H1 (cell line): ENCODE measurements around the gene NUP50. TPM values are rescaled to one million over a fixed set of nuclear protein-coding genes. Genes with fewer than 3 reads are reported as not detected.

Experiments
- CTCF ChIA-PET: fragments of 300-600 bp; sonication (Branson Sonifier 250); formaldehyde crosslinking; loops from one replicate; lab custom pipeline; 2021; ENCODE audit not compliant: partially characterized antibody; lab: Charles Lee
- POLR2A ChIA-PET: fragments of 300-600 bp; sonication (Branson Sonifier 250); formaldehyde crosslinking; loops from one replicate; lab custom pipeline; 2021; ENCODE audit warnings: inconsistent platforms; ENCODE audit not compliant: partially characterized antibody; lab: Charles Lee
- DNase-seq, 2 experiments: peaks; one replicate each; pipeline versions ENCODE4 v3.0.0 to v3.0.0-alpha.2; 2010 to 2022; ENCODE audit warnings: low spot score in 2 of 2, low read depth in 1 of 2, mixed read lengths in 1 of 2
- FAIRE-seq: peaks from 2 replicates; lab custom pipeline; 2011; peaks lifted over from hg19 to GRCh38; lab: Jason Lieb, UNC
- H2AFZ ChIP-seq: 2 replicates; pipeline ENCODE4 v1.8.1; 2012; ENCODE audit warnings: low read length, inconsistent platforms
- H2AK5ac ChIP-seq: 2 replicates; pipeline ENCODE4 v1.6.1; 2013; ENCODE audit warnings: low read depth, low read length
- H2BK120ac ChIP-seq: replicated peaks from 2 replicates; pipeline ENCODE3; 2013; ENCODE audit warnings: low read depth, low read length, inconsistent platforms
- H2BK12ac ChIP-seq: 2 replicates; pipeline ENCODE4 v1.6.1; 2013; ENCODE audit warnings: low read depth, low read length
- H2BK15ac ChIP-seq: 2 replicates; pipeline ENCODE4 v1.6.1; 2013; ENCODE audit warnings: low read length
- H2BK20ac ChIP-seq: 2 replicates; pipeline ENCODE4 v1.6.1; 2013; ENCODE audit warnings: low read length
- H2BK5ac ChIP-seq: 2 replicates; pipeline ENCODE4 v1.6.1; 2013; ENCODE audit warnings: low read depth, low read length
- H3K14ac ChIP-seq: 2 replicates; pipeline ENCODE4 v1.6.1; 2013; ENCODE audit warnings: inconsistent platforms; ENCODE audit not compliant: insufficient read length
- H3K18ac ChIP-seq: 2 replicates; pipeline ENCODE4 v1.6.1; 2013; ENCODE audit warnings: low read length; ENCODE audit errors: extremely low read depth
- H3K23ac ChIP-seq: 2 replicates; pipeline ENCODE4 v1.6.1; 2013; ENCODE audit warnings: inconsistent platforms; ENCODE audit not compliant: insufficient read length
- H3K23me2 ChIP-seq: 2 replicates; pipeline ENCODE4 v1.6.1; 2013; ENCODE audit warnings: low read depth, low read length
- H3K27ac ChIP-seq: 2 replicates; pipeline ENCODE4 v1.6.1; 2011; ENCODE audit warnings: low read depth, low read length, inconsistent platforms
- H3K27me3 ChIP-seq, 4 experiments: replicated peaks in 1 of 4; 1 replicate in 1 of 4; 2 replicates in 3 of 4; pipeline versions ENCODE4 v1.6.1 to v1.8.1; 2011 to 2013; ENCODE audit warnings: low read length in 3 of 4, mild to moderate bottlenecking in 3 of 4, inconsistent platforms in 2 of 4, mixed read lengths in 2 of 4, moderate library complexity in 1 of 4; ENCODE audit not compliant: control insufficient read depth in 3 of 4, insufficient read depth in 3 of 4; ENCODE audit errors: extremely low read depth in 1 of 4
- H3K36me3 ChIP-seq, 4 experiments: 2 replicates each; pipeline versions ENCODE4 v1.6.1 to v1.8.1; 2011 to 2013; ENCODE audit warnings: mild to moderate bottlenecking in 4 of 4, low read length in 3 of 4, moderate library complexity in 2 of 4, control low read depth in 1 of 4, inconsistent platforms in 1 of 4; ENCODE audit not compliant: insufficient read depth in 4 of 4, control insufficient read depth in 2 of 4
- H3K4ac ChIP-seq: replicated peaks from 2 replicates; pipeline ENCODE3; 2013; ENCODE audit warnings: low read length, low read depth, mixed read lengths, inconsistent platforms; ENCODE audit not compliant: insufficient read length
- H3K4me1 ChIP-seq, 4 experiments: replicated peaks in 1 of 4; 1 replicate in 1 of 4; 2 replicates in 3 of 4; pipeline versions ENCODE4 v1.6.1 to v1.8.1; 2011 to 2013; ENCODE audit warnings: low read length in 3 of 4, inconsistent platforms in 2 of 4, mixed read lengths in 1 of 4; ENCODE audit not compliant: insufficient read depth in 4 of 4, control insufficient read depth in 3 of 4
- H3K4me2 ChIP-seq, 2 experiments: 2 replicates each; pipeline versions ENCODE4 v1.6.1 to v1.8.1; 2011 to 2013; ENCODE audit warnings: low read depth in 2 of 2, low read length in 2 of 2, control low read depth in 1 of 2, inconsistent platforms in 1 of 2, mild to moderate bottlenecking in 1 of 2; ENCODE audit not compliant: insufficient read depth in 1 of 2
- H3K4me3 ChIP-seq, 4 experiments: fragments of 200-600, 300-600 bp in 1 of 4; sonication (generic), shearing (Covaris generic), sonication (Bioruptor Twin) in 1 of 4; 2 replicates each; pipeline versions ENCODE4 v1.5.1 to v1.8.1; 2011 to 2016; ENCODE audit warnings: low read length in 4 of 4, low read depth in 3 of 4, control low read depth in 2 of 4, inconsistent platforms in 2 of 4, mild to moderate bottlenecking in 2 of 4, mixed read lengths in 1 of 4, moderate library complexity in 1 of 4; ENCODE audit not compliant: insufficient read depth in 2 of 4; ENCODE audit errors: extremely low read depth in 1 of 4
- H3K56ac ChIP-seq: replicated peaks from 2 replicates; pipeline ENCODE3; 2013; ENCODE audit warnings: low read depth, mild to moderate bottlenecking, mixed read lengths, low read length, inconsistent platforms; ENCODE audit not compliant: insufficient read length
- H3K79me1 ChIP-seq: 2 replicates; pipeline ENCODE4 v1.6.1; 2013; ENCODE audit warnings: low read depth, low read length, control low read depth
- H3K79me2 ChIP-seq, 2 experiments: 2 replicates each; pipeline versions ENCODE4 v1.6.1 to v1.8.1; 2012 to 2013; ENCODE audit warnings: low read length in 2 of 2, mild to moderate bottlenecking in 2 of 2, inconsistent platforms in 1 of 2; ENCODE audit not compliant: insufficient read depth in 2 of 2, control insufficient read depth in 1 of 2
- H3K9ac ChIP-seq, 4 experiments: replicated peaks in 1 of 4; 1 replicate in 1 of 4; 2 replicates in 3 of 4; pipeline versions ENCODE4 v1.6.1 to v1.8.1; 2011 to 2013; ENCODE audit warnings: low read depth in 3 of 4, low read length in 3 of 4, control low read depth in 2 of 4, mild to moderate bottlenecking in 2 of 4, moderate library complexity in 2 of 4, inconsistent platforms in 1 of 4; ENCODE audit errors: extremely low read depth in 1 of 4
- H3K9me3 ChIP-seq, 2 experiments: 2 replicates each; pipeline versions ENCODE4 v1.6.1 to v1.8.1; 2012 to 2013; ENCODE audit warnings: mild to moderate bottlenecking in 2 of 2, moderate library complexity in 2 of 2, control low read depth in 1 of 2, inconsistent platforms in 1 of 2, low read depth in 1 of 2, low read length in 1 of 2, mixed read lengths in 1 of 2; ENCODE audit not compliant: insufficient read depth in 2 of 2
- H4K20me1 ChIP-seq, 2 experiments: replicated peaks in 1 of 2; 2 replicates each; pipeline versions ENCODE3 to v1.8.1; 2011 to 2013; ENCODE audit warnings: inconsistent platforms in 2 of 2, low read length in 2 of 2, mild to moderate bottlenecking in 1 of 2; ENCODE audit not compliant: insufficient read depth in 2 of 2, control insufficient read depth in 1 of 2
- H4K5ac ChIP-seq: 2 replicates; pipeline ENCODE4 v1.6.1; 2013; ENCODE audit warnings: low read length, low read depth, mixed read lengths, inconsistent platforms; ENCODE audit not compliant: insufficient read length
- H4K8ac ChIP-seq: 2 replicates; pipeline ENCODE4 v1.8.0; 2013; ENCODE audit warnings: mild to moderate bottlenecking, moderate library complexity, low read length, inconsistent platforms; ENCODE audit not compliant: insufficient read depth; ENCODE audit errors: extremely low read depth
- H4K91ac ChIP-seq: replicated peaks from 2 replicates; pipeline ENCODE3; 2013; ENCODE audit warnings: low read length, mixed read lengths, inconsistent platforms; ENCODE audit not compliant: insufficient read length
- CBX5 ChIP-seq: fragments of 300-800, 300-1000 bp; sonication (generic); IDR thresholded peaks from 2 replicates; pipeline ENCODE4 v1.7.1; 2016; ENCODE audit warnings: antibody characterized with exemption, low read length, low read depth
- CHD2 ChIP-seq: IDR thresholded peaks from 2 replicates; pipeline ENCODE4 v1.6.1; 2012; ENCODE audit warnings: low read length, improper control_type of control experiment
- GTF2F1 ChIP-seq: IDR thresholded peaks from 2 replicates; pipeline ENCODE4 v1.6.1; 2012; ENCODE audit warnings: low read depth, low read length, improper control_type of control experiment, borderline replicate concordance
- POLR2A ChIP-seq, 2 experiments: IDR thresholded peaks; 1 replicate in 1 of 2; 2 replicates in 1 of 2; pipeline ENCODE4 v1.6.1; 2011; ENCODE audit warnings: low read depth in 2 of 2, low read length in 2 of 2, mild to moderate bottlenecking in 2 of 2; ENCODE audit errors: control extremely low read depth in 1 of 2
- RFX5 ChIP-seq: IDR thresholded peaks from 2 replicates; pipeline ENCODE4 v1.6.1; 2011; ENCODE audit warnings: low read depth, low read length, improper control_type of control experiment, borderline replicate concordance
- RXRA ChIP-seq: IDR thresholded peaks from 2 replicates; pipeline ENCODE4 v1.6.1; 2011; ENCODE audit warnings: low read depth, mild to moderate bottlenecking, low read length, moderate library complexity; ENCODE audit not compliant: insufficient read depth
- TAF1 ChIP-seq: IDR thresholded peaks from 2 replicates; pipeline ENCODE4 v1.6.1; 2011; ENCODE audit warnings: mild to moderate bottlenecking, low read depth, low read length
- TBP ChIP-seq: IDR thresholded peaks from 2 replicates; pipeline ENCODE4 v1.6.1; 2011; ENCODE audit warnings: low read depth, low read length, improper control_type of control experiment
- TCF12 ChIP-seq: IDR thresholded peaks from 2 replicates; pipeline ENCODE4 v1.6.1; 2011; ENCODE audit warnings: low read depth, mild to moderate bottlenecking, low read length
- WGBS, 2 experiments: shearing (Covaris generic) in 1 of 2; methylation state at CpG; one replicate each; pipeline versions ENCODE4 v1.1.6 to v1.1.7; 2013 to 2015; ENCODE audit warnings: low lambda C conversion rate in 2 of 2, mixed read lengths in 2 of 2, inconsistent platforms in 1 of 2, low coverage in 1 of 2, missing lambda C conversion rate in 1 of 2; ENCODE audit not compliant: insufficient replicate concordance in 2 of 2, insufficient coverage in 1 of 2, insufficient read length in 1 of 2; ENCODE audit errors: extremely low coverage in 1 of 2, missing lambda C conversion rate in 1 of 2; 5-methylcytosine and 5-hydroxymethylcytosine counted together
- polyA plus RNA-seq, 7 experiments: library from polyadenylated mRNA; depleted of rRNA in 3 of 7; stranded (reverse) in 5 of 7; unstranded in 2 of 7; fragments of >200 nt in 5 of 7; fragments of 200-250 nt in 2 of 7; gene quantifications; 1 replicate in 5 of 7; 2 replicates in 1 of 7; 4 replicates in 1 of 7; pipeline versions ENCODE4 v1.2.1 to v1.2.3, GENCODE V29; 2011 to 2013; ENCODE audit warnings: missing spikeins in 2 of 7, mixed read lengths in 2 of 7
- total RNA-seq: library from RNA; stranded (reverse); fragmentation: NEBNext Ultra II Directional; extraction: Animal tissue kit (Norgen Biotek cat#: 25700); gene quantifications from 2 replicates; pipeline ENCODE4 v1.2.1, GENCODE V29; 2021
- TF ChIP-seq, protein P1 (sequence below): IDR thresholded peaks from 2 replicates; pipeline ENCODE4 v1.6.1; 2012; ENCODE audit warnings: inconsistent platforms

The NUP50 gene
- total and polyA plus RNA-seq, 2 of the 8 experiments (the other 6 are each of a cell fraction or from before 2014, with no cell fraction given), result 20.0 to 112 TPM

- no peak overlapping the region for H3K4me2 ChIP-seq
Measured at GRCh38 chr22:45194686-45195085, 31.0 kb downstream of the NUP50 start.

More at GRCh38 chr22:45194686-45195085, 31.0 kb downstream of the NUP50 start:
- peak overlapping the region; percentile 52; the same call in 1 of the 2 replicates for H4K8ac ChIP-seq
- no peaks in the 10 kb centered on the region for H3K79me1 ChIP-seq
- no peaks in the 10 kb centered on the region for H3K27me3 ChIP-seq
- no peaks in the 10 kb centered on the region for H3K23me2 ChIP-seq
- H3K4me1 ChIP-seq, result peaks cover 4 to 19% (median 10%) of the 10 kb centered on the region in 4 experiments; a peak in 6 of 7 replicates
- H3K4me3 ChIP-seq, result no peak overlapping the region
- H4K5ac ChIP-seq, result no peak overlapping the region
- H2BK120ac ChIP-seq, result no peak overlapping the region
- no peak overlapping the region for H3K23ac ChIP-seq
- H2BK12ac ChIP-seq, result no peak overlapping the region
- TF ChIP-seq RXRA (no peak), TBP (no peak), RFX5 (no peak), TCF12 (no peak), GTF2F1 (no peak), POLR2A (IDR thresholded peaks at IDR 0.05; ENCODE audit: control extremely low read depth in 1 of 2, low read depth in 2 of 2, low read length in 2 of 2) (no peak), CBX5 (no peak), CHD2 (no peak), TAF1 (no peak)
- TF ChIP-seq, protein P1, sequence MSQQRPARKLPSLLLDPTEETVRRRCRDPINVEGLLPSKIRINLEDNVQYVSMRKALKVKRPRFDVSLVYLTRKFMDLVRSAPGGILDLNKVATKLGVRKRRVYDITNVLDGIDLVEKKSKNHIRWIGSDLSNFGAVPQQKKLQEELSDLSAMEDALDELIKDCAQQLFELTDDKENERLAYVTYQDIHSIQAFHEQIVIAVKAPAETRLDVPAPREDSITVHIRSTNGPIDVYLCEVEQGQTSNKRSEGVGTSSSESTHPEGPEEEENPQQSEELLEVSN, result no peak
- no peak overlapping the region for H2AFZ ChIP-seq
- POLR2A ChIA-PET, result interaction anchor here (1.5 kb wide), 1 partner anchor 188 kb away, joined by 3 read pairs; no protein-coding TSS in a partner anchor
- H2BK5ac ChIP-seq, result no peak overlapping the region
- H4K91ac ChIP-seq, result no peak overlapping the region
- H2AK5ac ChIP-seq, result no peak overlapping the region
- H3K9me3 ChIP-seq, result no peaks in the 10 kb centered on the region
- no peak overlapping the region for H3K18ac ChIP-seq
- peaks cover 0 to 3% (median 3%) of the 10 kb centered on the region in 4 experiments; a peak in 2 of 8 replicates for H3K36me3 ChIP-seq
- no peak overlapping the region for H3K9ac ChIP-seq
- 95% methylated on average over 17 of the region's 17 CpGs; no CpG with 5 or more reads in 1 of the 2 experiments for WGBS, 2 experiments
- no peak for FAIRE-seq
- H2BK20ac ChIP-seq, result no peak overlapping the region
- H3K79me2 ChIP-seq, result no peaks in the 10 kb centered on the region
- H3K27ac ChIP-seq, result no peak overlapping the region
- H2BK15ac ChIP-seq, result no peak overlapping the region
- no peak overlapping the region for H3K56ac ChIP-seq
- H3K14ac ChIP-seq, result no peak overlapping the region
- CTCF ChIA-PET, result interaction anchor here (1.8 to 5.0 kb wide), 2 partner anchors 12 to 14 kb away, joined by 6 to 24 read pairs; no protein-coding TSS in a partner anchor
- H3K4ac ChIP-seq, result no peak overlapping the region
- DNase-seq, result peak in 1 of 2 experiments; percentile 39
- peaks cover 3 to 4% of the 10 kb centered on the region in 2 experiments for H4K20me1 ChIP-seq
